DND-41 (cell line): ENCODE measurements around the gene DOC2B.

Experiments used
- CTCF ChIP-seq: IDR thresholded peaks from 2 replicates; pipeline ENCODE4 v1.5.1; 2012; ENCODE audit warnings: borderline replicate concordance, low read length, moderate library complexity, mild to moderate bottlenecking; ENCODE audit not compliant: poor library complexity, severe bottlenecking; ENCODE audit errors: extremely low read depth
- EZH2 ChIP-seq: IDR thresholded peaks from 3 replicates; pipeline ENCODE4 v1.6.1; 2012; ENCODE audit warnings: borderline replicate concordance, low read depth, mild to moderate bottlenecking, moderate library complexity, low read length, inconsistent platforms; ENCODE audit not compliant: severe bottlenecking

DNA sequence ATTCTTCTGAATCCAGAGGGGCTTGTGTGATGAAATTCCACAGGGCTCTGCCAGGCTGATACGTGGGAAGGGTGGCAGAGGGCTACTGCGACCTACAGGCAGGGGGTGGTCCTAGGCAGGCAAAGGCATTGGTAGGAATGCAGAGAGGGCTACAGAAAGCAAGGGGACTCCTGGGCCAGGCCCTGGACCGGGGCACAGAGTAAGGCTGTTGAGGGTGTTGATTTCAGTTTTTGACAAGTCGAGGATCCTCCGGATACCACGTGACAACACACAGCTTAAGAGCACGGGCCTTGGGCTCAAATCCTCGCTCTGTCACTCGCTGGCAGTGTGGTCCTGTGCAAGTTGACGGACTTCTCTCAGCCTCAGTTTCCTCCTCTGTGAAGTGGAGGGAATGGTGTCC, 19.1 kb upstream of the DOC2B start:
- TF ChIP-seq CTCF, result no peak
- no peak for TF ChIP-seq EZH2
